ENCODE data around the gene RIMKLA. TPM values are rescaled to one million over a fixed set of nuclear protein-coding genes. Genes with fewer than 3 reads are reported as not detected.

RIMKLA gene
- total and polyA plus RNA-seq, 2 donors (not counting 1 experiment from before 2014, with no cell fraction given), result 0.01 TPM; not detected in 1

- no peaks in the 10 kb centered on the region for H4K20me1 ChIP-seq (ENCODE audit: control insufficient read depth, insufficient read depth, low read length, poor library complexity, severe bottlenecking)
- Mint-ChIP-seq H3K27ac (no peak overlapping the region), H3K9me3 (ENCODE audit: insufficient read depth) (no peaks in the 10 kb centered on the region), H3K4me1 (no peaks in the 10 kb centered on the region), H3K4me3 (no peak overlapping the region), H3K27me3 (no peaks in the 10 kb centered on the region)
- no peaks in the 10 kb centered on the region for H3K4me1 ChIP-seq (ENCODE audit: control insufficient read depth in 2 of 2, insufficient read depth in 2 of 2, low read length in 2 of 2)
- 73% methylated on average over 2 of the region's 2 CpGs for WGBS (ENCODE audit: insufficient coverage)
- H3K79me2 ChIP-seq (ENCODE audit: control insufficient read depth, insufficient read depth, low read length), result no peaks in the 10 kb centered on the region
- H3K9ac ChIP-seq (ENCODE audit: low read length), result no peak overlapping the region
- no peak overlapping the region for H2AFZ ChIP-seq (ENCODE audit: insufficient read depth, low read depth, low read length, poor library complexity, severe bottlenecking)
- DNase-seq, result no peak
- H3K36me3 ChIP-seq (replicated peaks in 1 of 2; ENCODE audit: control extremely low read depth in 1 of 2, control insufficient read depth in 1 of 2, extremely low read depth in 1 of 2, insufficient read depth in 2 of 2, low read length in 1 of 2), result no peaks in the 10 kb centered on the region
- H3K27me3 ChIP-seq (replicated peaks in 1 of 4; ENCODE audit: control extremely low read depth in 1 of 4, control insufficient read depth in 3 of 4, insufficient read depth in 4 of 4, low read length in 3 of 4), result no peaks in the 10 kb centered on the region
- H3K4me2 ChIP-seq (replicated peaks; ENCODE audit: low read depth, low read length, poor library complexity, severe bottlenecking), result no peak overlapping the region
- H3K27ac ChIP-seq (ENCODE audit: low read length in 2 of 2), result no peak overlapping the region
- TF ChIP-seq CTCF (IDR thresholded peaks at IDR 0.05) (no peak), EZH2 (IDR thresholded peaks at IDR 0.05; ENCODE audit: borderline replicate concordance, insufficient read depth, low read depth, low read length, poor library complexity, severe bottlenecking) (no peak)
- no peak overlapping the region for H3K4me3 ChIP-seq (ENCODE audit: control extremely low read depth in 1 of 5, extremely low read depth in 1 of 5, insufficient read depth in 1 of 5, low read depth in 2 of 5, low read length in 4 of 5)
- ATAC-seq (ENCODE audit: low read depth), result no peak
- POLR2A ChIA-PET, result no interaction called here
- CTCF ChIA-PET, result no interaction called here
- intact Hi-C loops (cut with micrococcal nuclease), result no loop called here
- H3K9me3 ChIP-seq (ENCODE audit: control extremely low read depth in 1 of 3, control insufficient read depth in 2 of 3, insufficient read depth in 1 of 3, low read length in 2 of 3), result no peaks in the 10 kb centered on the region
Measured at GRCh38 chr1:42469727-42470126, 89.1 kb downstream of the RIMKLA start.

Other genes starting within 250 kb of the RIMKLA start
- not detected in 2 replicates for gene GUCA2B, start 227.4 kb upstream of the RIMKLA start, total RNA-seq
- gene GUCA2B, start 227.4 kb upstream of the RIMKLA start, polyA plus RNA-seq, result not detected in 2 replicates
- not detected in 2 replicates for gene GUCA2A, start 216.0 kb upstream of the RIMKLA start, total RNA-seq
- not detected in 2 replicates for gene GUCA2A, start 216.0 kb upstream of the RIMKLA start, polyA plus RNA-seq
- 76.4 and 80.3 TPM in 2 replicates for gene FOXJ3, start 45.6 kb upstream of the RIMKLA start, total RNA-seq
- 15.4 and 27.4 TPM in 2 replicates for gene FOXJ3, start 45.6 kb upstream of the RIMKLA start, polyA plus RNA-seq
- 0.27 and 0.79 TPM in 2 replicates for gene ZMYND12, start 75.2 kb downstream of the RIMKLA start, total RNA-seq
- 0.34 and 0.65 TPM in 2 replicates for gene ZMYND12, start 75.2 kb downstream of the RIMKLA start, polyA plus RNA-seq
- gene PPCS, start 75.8 kb downstream of the RIMKLA start, total RNA-seq, result 68.2 and 74.9 TPM in 2 replicates
- 63.1 and 88.4 TPM in 2 replicates for gene PPCS, start 75.8 kb downstream of the RIMKLA start, polyA plus RNA-seq
- gene CCDC30, start 82.5 kb downstream of the RIMKLA start, total RNA-seq, result 7.4 and 9.8 TPM in 2 replicates
- gene CCDC30, start 82.5 kb downstream of the RIMKLA start, polyA plus RNA-seq, result 1.2 and 1.4 TPM in 2 replicates